Common myeloid progenitor, CD34-positive (primary cell): Measurements from ENCODE around the gene SUN3. TPM values are rescaled to one million over a fixed set of nuclear protein-coding genes. Genes with fewer than 3 reads are reported as not detected.

Experiments
- CTCF ChIA-PET: fragments of 350-600 bp; sonication (Branson Sonifier 250); formaldehyde crosslinking; loops from one replicate; lab custom pipeline; 2021; ENCODE audit warnings: antibody characterized with exemption; lab: Charles Lee
- POLR2A ChIA-PET: fragments of 350-600 bp; sonication (Branson Sonifier 250); formaldehyde crosslinking; loops from one replicate; lab custom pipeline; 2021; ENCODE audit warnings: antibody characterized with exemption; lab: Charles Lee
- DNase-seq, 3 donors: peaks; one replicate each; pipeline versions ENCODE4 v3.0.0 to v3.0.0-alpha.2; 2013
- H3K27ac ChIP-seq, 2 experiments: 1 replicate in 1 of 2; 2 replicates in 1 of 2; pipeline ENCODE4 v1.7.0; 2013; ENCODE audit warnings: inconsistent platforms in 2 of 2, low read length in 2 of 2, mild to moderate bottlenecking in 2 of 2, low read depth in 1 of 2, moderate library complexity in 1 of 2; ENCODE audit not compliant: severe bottlenecking in 2 of 2, insufficient read depth in 1 of 2, poor library complexity in 1 of 2
- H3K27me3 ChIP-seq, 5 experiments: replicated peaks in 2 of 5; 1 replicate in 3 of 5; 2 replicates in 2 of 5; pipeline versions ENCODE4 v1.6.1 to v1.7.0; 2013; ENCODE audit warnings: low read length in 4 of 5, mild to moderate bottlenecking in 2 of 5, moderate library complexity in 2 of 5, inconsistent platforms in 1 of 5; ENCODE audit not compliant: insufficient read depth in 5 of 5, control insufficient read depth in 4 of 5
- H3K36me3 ChIP-seq, 4 experiments: 1 replicate in 2 of 4; 2 replicates in 2 of 4; pipeline versions ENCODE4 v1.6.1 to v1.7.0; 2013; ENCODE audit warnings: low read length in 3 of 4, control low read depth in 1 of 4, mild to moderate bottlenecking in 1 of 4; ENCODE audit not compliant: control insufficient read depth in 4 of 4, insufficient read depth in 4 of 4
- H3K4me1 ChIP-seq, 4 experiments: 1 replicate in 3 of 4; 2 replicates in 1 of 4; pipeline versions ENCODE4 v1.6.1 to v1.7.1; 2013; ENCODE audit warnings: low read length in 3 of 4, mild to moderate bottlenecking in 3 of 4, control low read depth in 1 of 4, inconsistent platforms in 1 of 4, moderate library complexity in 1 of 4; ENCODE audit not compliant: control insufficient read depth in 4 of 4, insufficient read depth in 4 of 4; ENCODE audit errors: control extremely low read depth in 1 of 4
- H3K4me3 ChIP-seq, 7 experiments: 1 replicate in 4 of 7; 2 replicates in 3 of 7; pipeline versions ENCODE4 v1.5.1 to v1.7.0; 2013; ENCODE audit warnings: mild to moderate bottlenecking in 7 of 7, low read length in 6 of 7, moderate library complexity in 6 of 7, inconsistent platforms in 2 of 7, low read depth in 2 of 7, control low read depth in 1 of 7; ENCODE audit not compliant: insufficient read depth in 4 of 7, control insufficient read depth in 1 of 7; ENCODE audit errors: extremely low read depth in 1 of 7
- H3K9me3 ChIP-seq, 5 experiments: 1 replicate in 4 of 5; 2 replicates in 1 of 5; pipeline versions ENCODE4 v1.6.1 to v1.7.1; 2013; ENCODE audit warnings: low read length in 4 of 5, mild to moderate bottlenecking in 2 of 5, inconsistent platforms in 1 of 5, low read depth in 1 of 5, moderate library complexity in 1 of 5; ENCODE audit not compliant: control insufficient read depth in 4 of 5, insufficient read depth in 2 of 5; ENCODE audit errors: control extremely low read depth in 1 of 5
- WGBS: methylation state at CpG from one replicate; pipeline ENCODE4 v1.1.5; 2013; ENCODE audit not compliant: insufficient coverage; 5-methylcytosine and 5-hydroxymethylcytosine counted together
- polyA plus RNA-seq: library from polyadenylated mRNA; unstranded; fragments of 120-200 nt; gene quantifications from one replicate; pipeline ENCODE4 v1.2.1, GENCODE V29; 2013

The SUN3 gene, protein sequence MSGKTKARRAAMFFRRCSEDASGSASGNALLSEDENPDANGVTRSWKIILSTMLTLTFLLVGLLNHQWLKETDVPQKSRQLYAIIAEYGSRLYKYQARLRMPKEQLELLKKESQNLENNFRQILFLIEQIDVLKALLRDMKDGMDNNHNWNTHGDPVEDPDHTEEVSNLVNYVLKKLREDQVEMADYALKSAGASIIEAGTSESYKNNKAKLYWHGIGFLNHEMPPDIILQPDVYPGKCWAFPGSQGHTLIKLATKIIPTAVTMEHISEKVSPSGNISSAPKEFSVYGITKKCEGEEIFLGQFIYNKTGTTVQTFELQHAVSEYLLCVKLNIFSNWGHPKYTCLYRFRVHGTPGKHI
- 0.34 TPM for polyA plus RNA-seq

DNA sequence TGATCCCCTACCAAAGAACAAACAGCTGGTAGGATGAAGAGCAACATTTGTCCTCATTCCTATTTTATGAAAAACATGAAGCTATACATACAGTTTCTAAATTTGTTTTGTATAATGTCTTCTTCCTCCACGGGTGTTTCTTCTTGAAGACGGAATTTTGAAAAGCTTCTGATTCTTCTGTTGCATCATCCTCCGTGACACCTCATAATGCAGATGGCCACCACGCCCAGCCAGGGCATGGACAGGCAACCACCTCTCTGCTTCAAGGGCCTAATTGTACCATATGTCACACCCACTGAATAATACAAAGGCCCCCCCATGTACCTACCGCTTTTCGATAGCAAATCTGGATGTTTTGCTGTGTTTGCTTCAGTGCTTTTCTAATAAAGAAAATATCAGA lies at the start of gene SUN3:
Gene SUN3 (minus strand): TSS at position 170 of the 400 bp plus-strand sequence. CDS start 169 bp downstream, at position 1.
- H3K4me3 ChIP-seq, result no peak within 1 kb of the TSS
- no peaks in the 10 kb centered on the region for H3K4me1 ChIP-seq
- no peak for DNase-seq
- ChIA-PET POLR2A (no interaction called here), CTCF (no interaction called here)
- H3K9me3 ChIP-seq, result peaks cover 0 to 8% (median under 1%) of the 10 kb centered on the region in 5 experiments
- peaks cover 0 to 13% (median 4%) of the 10 kb centered on the region in 5 experiments for H3K27me3 ChIP-seq
- 100% methylated on average over 3 of the region's 6 CpGs for WGBS
- no peaks in the 10 kb centered on the region for H3K36me3 ChIP-seq
- H3K27ac ChIP-seq, result no peak within 1 kb of the TSS

DNA sequence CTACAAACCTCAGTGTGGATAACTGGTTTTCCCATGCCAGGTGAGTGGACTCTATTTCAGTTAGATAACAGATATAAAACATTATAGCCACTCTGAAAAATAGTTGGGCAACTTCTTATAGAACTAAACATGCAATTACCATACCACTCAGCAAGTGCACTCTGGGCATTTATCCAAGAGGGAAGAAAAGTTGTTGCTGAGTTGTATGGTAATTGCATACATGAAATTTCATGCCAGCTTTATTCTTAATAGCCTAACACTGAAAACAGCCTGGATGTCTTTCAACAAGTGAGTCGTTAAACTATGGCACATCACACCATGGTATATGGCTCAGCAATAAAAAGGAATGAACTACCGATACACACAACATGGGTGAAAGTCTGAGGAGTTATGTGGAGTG lies 49.6 kb upstream of the SUN3 start:
- 100% methylated on average over 1 of the region's 2 CpGs for WGBS
- no peaks in the 10 kb centered on the region for H3K9me3 ChIP-seq
- H3K4me3 ChIP-seq, result no peak overlapping the region
- ChIA-PET POLR2A (no interaction called here), CTCF (interaction anchor here (1.2 kb wide), 1 partner anchor 87 kb away, joined by 3 read pairs; no protein-coding TSS in a partner anchor)
- H3K36me3 ChIP-seq, result no peaks in the 10 kb centered on the region
- no peaks in the 10 kb centered on the region for H3K4me1 ChIP-seq
- H3K27me3 ChIP-seq, result no peaks in the 10 kb centered on the region
- H3K27ac ChIP-seq, result no peak overlapping the region
- DNase-seq, result no peak

DNA sequence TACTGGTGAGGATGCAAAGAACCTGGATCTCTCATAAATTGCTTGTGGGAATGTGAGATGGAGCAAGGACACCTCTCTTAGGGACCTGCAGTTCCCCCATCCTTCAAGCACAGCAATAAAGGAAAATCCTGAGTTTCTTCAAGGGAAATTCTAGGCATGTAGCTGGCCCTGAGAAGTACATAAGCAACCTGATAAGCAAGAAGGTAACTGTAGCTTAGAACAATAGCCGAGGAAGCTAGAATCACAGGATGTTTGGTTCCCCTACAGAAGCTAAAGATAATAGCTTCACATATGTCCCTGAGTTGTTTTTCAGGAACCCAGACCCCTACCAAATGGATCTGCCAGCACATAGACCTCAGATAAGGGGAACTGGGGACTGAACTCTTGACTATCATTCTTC lies 48.5 kb upstream of the SUN3 start:
- H3K4me1 ChIP-seq, result no peaks in the 10 kb centered on the region
- 67% methylated on average over 1 of the region's 1 CpG for WGBS
- CTCF ChIA-PET, result interaction anchor here (0.7 kb wide), 1 partner anchor 89 kb away, joined by 3 read pairs; no protein-coding TSS in a partner anchor

DNA sequence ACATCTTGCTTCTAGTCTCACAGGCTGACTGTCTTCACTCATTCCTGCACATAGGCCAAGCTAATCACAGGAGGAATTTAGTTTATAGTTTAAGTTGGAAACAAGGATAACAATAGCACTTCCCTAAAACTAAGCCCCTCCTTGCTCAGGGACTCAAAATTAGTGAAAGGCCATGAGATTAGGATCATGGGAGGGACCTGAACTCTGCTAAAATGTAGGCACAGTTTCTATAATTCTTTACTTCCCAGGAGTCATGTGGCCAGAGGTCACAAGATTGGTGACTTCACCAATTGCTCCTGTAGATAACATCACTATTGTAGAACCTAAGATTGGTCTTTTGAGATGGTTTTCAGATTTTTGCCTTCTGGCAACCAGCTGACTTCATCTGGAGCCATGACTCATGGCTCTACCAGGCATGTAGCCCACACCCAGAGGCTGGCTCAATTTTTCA lies 45.3 kb upstream of the SUN3 start:
- no peaks in the 10 kb centered on the region for H3K36me3 ChIP-seq
- no peaks in the 10 kb centered on the region for H3K4me1 ChIP-seq
- DNase-seq, result no peak
- H3K4me3 ChIP-seq, result no peak overlapping the region
- no peaks in the 10 kb centered on the region for H3K27me3 ChIP-seq
- no peak overlapping the region for H3K27ac ChIP-seq
- CTCF ChIA-PET, result interaction anchor here (1.6 kb wide), 1 partner anchor 11 kb away, joined by 4 read pairs; no protein-coding TSS in a partner anchor
- POLR2A ChIA-PET, result no interaction called here
- H3K9me3 ChIP-seq, result peaks cover 0 to 6% (median 0%) of the 10 kb centered on the region in 5 experiments

More for the DNA sequence above, 48.5 kb upstream of the SUN3 start:
- H3K4me3 ChIP-seq, result no peak overlapping the region
- H3K27me3 ChIP-seq, result no peaks in the 10 kb centered on the region
- no peaks in the 10 kb centered on the region for H3K9me3 ChIP-seq
- H3K36me3 ChIP-seq, result no peaks in the 10 kb centered on the region
- POLR2A ChIA-PET, result no interaction called here
- no peak for DNase-seq
- no peak overlapping the region for H3K27ac ChIP-seq

DNA sequence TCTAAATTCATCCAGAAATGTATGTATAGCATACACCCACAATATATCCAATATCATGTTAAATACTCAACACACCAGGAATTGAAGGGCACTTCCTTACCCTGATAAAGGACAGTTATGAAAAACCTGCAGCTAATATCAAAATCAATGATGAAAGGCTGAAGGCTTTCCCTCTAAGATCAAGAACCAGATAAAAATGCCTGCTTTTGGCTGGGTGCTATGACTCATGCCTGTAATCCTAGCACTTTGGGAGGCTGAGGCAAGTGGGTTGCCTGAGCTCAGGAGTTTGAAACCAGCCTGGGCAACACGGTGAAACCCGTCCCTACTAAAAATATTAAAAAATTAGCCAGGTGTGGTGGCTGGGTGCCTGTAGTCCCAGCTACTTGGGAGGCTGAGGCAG lies 38.6 kb upstream of the SUN3 start:
- POLR2A ChIA-PET, result no interaction called here

DNA sequence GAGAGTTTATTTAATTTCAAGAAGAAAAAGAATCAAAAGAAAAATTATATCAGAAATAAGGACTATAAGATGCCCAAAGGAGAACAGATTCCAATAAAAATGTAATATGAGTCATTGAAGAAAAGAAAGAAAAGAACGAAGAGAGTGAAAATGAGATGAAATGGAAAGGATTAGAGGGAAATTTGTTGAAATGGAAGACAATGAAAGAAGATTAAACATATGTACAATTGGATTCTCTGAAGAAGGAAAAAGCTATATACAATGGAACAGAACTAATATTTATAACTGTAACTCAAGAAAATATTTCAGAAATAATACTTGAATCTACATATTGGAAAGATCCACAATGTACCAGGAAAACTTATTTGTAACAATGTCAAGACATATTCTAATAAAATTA lies 35.1 kb upstream of the SUN3 start:
- no peaks in the 10 kb centered on the region for H3K4me1 ChIP-seq
- H3K27me3 ChIP-seq, result no peaks in the 10 kb centered on the region
- no peak overlapping the region for H3K27ac ChIP-seq
- H3K9me3 ChIP-seq, result peaks cover 0 to 2% (median 0%) of the 10 kb centered on the region in 5 experiments
- CTCF ChIA-PET, result no interaction called here
- H3K36me3 ChIP-seq, result no peaks in the 10 kb centered on the region
- DNase-seq, result no peak
- WGBS, result 78% methylated on average over 1 of the region's 1 CpG
- POLR2A ChIA-PET, result no interaction called here
- H3K4me3 ChIP-seq, result no peak overlapping the region

More for the DNA sequence above, 38.6 kb upstream of the SUN3 start:
- WGBS, result no CpG with 5 or more reads among the region's 2 CpGs
- no peak for DNase-seq
- Histone ChIP-seq H3K27me3 (no peaks in the 10 kb centered on the region), H3K27ac (no peak overlapping the region), H3K36me3 (no peaks in the 10 kb centered on the region), H3K9me3 (peaks cover 0 to 8% (median 0%) of the 10 kb centered on the region in 5 experiments), H3K4me3 (no peak overlapping the region), H3K4me1 (no peaks in the 10 kb centered on the region)
- CTCF ChIA-PET, result no interaction called here

DNA sequence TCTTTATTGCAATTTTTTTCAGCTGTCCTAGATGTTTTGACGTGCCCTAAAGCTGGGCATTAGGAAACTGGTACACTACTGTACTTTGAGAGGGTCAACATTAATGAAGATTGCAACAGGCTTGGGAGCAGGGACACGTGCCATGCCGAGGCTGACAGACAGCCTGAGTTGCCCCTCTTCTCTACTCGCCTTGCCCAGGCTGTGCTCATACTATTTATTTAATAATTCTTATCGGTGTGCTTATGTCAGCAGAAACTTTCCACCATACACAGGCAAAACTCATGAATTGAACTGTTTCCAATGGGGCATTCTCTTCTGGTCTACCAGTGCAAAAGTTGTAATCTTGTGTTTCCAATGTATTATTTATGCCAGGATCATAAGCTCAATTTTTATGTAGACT lies 30.8 kb upstream of the SUN3 start:
- H3K4me3 ChIP-seq, result no peak overlapping the region
- ChIA-PET POLR2A (interaction anchor here (0.7 kb wide), 1 partner anchor 25 kb away, joined by 3 read pairs; no protein-coding TSS in a partner anchor), CTCF (no interaction called here)
- no peak for DNase-seq
- peaks cover 0 to 2% (median 0%) of the 10 kb centered on the region in 4 experiments for H3K4me1 ChIP-seq
- 100% methylated on average over 2 of the region's 5 CpGs for WGBS
- peaks cover 0 to 2% (median 0%) of the 10 kb centered on the region in 5 experiments for H3K9me3 ChIP-seq
- H3K27me3 ChIP-seq, result no peaks in the 10 kb centered on the region
- H3K36me3 ChIP-seq, result no peaks in the 10 kb centered on the region
- no peak overlapping the region for H3K27ac ChIP-seq
